ENCODE results near the gene AXIN2.

AXIN2 gene

DNA sequence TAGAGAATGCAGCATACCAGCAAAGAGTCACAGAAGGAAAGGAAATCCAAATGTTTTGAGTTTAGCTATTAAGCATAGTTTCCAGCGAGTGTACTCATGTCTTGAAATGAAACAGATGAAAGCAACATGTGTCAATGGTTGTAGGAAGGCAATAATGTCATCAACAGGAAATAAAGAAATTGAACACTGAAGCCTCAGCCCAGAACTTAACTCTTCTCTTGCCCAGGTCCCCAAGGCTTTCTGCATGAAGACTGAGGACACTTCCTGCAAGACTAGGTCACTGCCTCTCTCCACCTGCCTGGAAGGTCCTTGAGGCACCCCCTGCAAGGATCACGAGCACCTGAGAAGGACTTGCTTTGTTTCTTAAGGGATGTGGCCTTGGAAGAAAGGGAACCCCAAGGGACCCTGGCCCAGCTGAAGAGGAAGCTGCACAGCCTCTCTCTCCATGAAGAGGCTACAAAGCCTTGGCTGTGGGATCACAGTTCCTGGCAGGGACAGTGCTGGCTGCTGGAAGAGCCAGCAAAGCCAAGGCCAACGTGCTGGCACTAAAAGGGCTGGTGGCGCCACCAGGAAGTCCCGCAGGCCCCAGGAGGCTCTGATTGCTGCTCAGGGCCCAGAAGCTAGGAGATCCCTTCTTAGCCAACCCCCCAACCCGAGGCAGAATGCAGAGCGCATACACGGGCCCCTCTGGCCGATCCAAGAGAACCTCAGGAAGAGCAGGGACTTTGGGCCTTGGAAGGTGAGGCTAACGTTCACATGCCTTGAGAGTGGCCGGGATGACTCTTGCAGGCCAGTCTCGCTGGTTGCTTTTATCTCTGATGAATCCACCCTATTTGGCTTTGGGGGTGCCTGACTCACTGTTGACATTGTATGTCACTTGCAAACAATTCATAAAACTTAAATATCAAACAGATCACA is 23.4 kb upstream of the AXIN2 start:
- DNase-seq (ENCODE audit: low read depth in 2 of 2): no peak

DNA sequence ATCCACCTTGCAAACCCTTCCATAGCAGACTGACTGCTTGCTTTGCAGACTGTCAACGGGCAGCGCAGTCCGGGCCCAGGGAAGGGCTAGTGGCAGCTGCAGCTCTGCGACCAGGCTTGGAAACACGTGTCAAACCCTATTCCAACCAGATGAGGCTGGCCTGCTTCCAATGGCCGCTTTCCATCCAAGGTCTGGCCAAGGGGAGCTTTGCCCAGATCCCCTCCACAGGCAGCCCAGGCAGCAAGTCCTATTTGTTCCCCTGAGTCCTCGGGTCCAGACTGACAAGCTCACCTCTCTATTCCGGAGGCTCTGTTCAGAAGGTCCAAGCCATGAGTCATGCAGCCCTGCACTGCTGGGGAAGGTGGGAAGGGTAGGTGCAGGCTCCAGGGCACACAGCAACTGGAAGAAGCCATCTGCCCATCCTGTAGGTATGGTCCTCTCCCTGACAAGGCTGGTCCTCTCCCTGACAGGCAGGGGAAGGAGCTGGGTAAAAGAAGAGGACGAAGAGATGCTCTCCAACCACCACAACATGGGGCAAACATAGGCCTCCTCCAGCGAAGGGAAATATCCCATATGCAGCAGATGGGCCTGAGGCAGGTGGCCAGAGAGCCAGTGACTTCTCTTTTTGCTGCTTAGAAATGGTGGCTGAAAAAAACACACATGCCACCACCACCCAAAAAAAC is 22.6 kb upstream of the AXIN2 start:
- no peak for DNase-seq (ENCODE audit: low read depth in 2 of 2)

DNA sequence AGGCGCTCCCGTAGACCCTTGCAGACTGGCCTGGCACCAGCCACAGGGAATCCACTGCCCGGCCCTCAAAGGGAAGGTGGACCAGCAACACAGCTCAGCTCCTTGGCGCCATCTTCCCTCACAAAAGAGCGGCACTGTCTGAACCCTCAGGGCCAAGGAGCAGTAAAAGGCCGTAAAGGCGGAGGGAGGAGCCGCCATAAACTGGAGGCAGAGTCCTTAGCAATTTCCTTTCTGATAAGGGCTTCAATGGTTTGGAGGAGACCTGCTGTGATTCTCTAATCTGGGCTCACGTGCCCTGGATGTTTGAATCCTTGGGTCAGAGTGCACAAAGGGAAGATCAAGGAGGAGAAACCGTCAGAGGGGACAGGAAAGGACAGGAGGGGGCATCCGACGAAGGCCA is 15.5 kb upstream of the AXIN2 start:
- no peak for DNase-seq (ENCODE audit: low read depth in 2 of 2)

DNA sequence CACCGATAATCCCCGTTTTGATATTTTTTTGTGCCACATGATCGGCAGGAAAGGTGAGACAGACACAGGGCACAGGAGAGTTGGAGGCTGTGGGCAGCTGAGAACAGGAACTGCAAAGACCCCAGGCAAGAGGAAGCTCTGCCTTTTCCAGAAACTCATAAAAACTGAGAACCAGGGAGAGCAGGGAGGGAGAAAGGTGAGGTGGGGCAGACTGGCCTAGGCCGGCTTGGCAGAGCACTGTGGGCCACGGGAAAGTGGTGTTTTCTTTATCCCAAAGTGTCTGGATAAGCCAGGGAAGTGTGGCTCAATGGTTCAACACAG is 11.8 kb upstream of the AXIN2 start:
- DNase-seq (ENCODE audit: low read depth in 2 of 2): no peak

DNA sequence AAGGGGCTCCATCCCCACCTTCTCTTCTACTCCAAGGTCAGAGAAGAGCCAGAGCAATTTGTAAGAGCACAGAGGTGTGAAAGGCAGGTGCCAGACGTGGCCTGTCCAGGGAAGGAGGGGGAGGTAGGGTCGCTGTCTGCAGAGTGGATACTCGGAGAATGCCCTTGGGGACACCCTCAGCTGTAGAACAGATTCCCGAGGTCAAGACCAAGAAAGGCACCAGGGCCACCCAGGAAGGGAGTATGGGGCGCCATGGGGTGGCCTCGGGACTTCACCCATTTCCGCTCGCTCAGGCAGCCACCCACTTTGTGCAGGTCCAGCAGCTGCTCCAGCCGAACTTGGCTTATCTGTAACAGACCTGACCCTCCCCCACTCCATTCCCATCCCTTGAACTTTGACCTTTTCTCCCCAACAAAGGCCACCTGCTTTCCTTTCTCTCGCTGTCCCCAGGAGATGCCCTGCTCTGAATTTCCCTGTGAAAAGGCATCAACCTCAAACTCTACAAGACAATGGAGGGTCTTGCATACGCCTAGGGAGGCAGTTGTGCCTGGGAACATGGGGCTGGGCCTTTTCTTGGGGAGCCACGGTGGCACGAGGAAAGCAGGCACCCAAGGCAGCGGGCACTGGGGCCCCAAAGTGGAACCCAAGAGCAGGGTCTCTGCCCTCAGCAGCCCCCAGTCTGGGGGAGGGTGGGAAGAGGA is 11.3 kb upstream of the AXIN2 start:
- no peak for DNase-seq (ENCODE audit: low read depth in 2 of 2)

DNA sequence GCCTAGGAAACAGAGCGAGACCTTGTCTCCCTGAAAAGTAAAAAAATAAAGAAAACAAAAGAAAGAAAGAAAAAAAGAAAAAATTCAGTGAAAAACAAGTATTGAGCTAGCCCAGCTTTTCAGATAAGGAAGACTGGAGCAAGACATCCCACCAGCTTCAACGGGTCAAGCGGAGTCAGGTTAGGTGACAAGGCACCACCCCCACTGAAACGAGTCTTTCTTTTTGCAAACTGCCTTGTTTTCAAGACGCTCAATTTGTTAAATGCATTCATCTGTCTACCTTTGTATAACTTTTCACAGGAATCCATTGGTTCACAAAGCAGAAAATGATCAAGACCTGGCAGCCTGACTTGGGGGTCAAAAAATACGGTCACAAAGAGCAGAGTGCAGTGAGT is 10.7 kb upstream of the AXIN2 start:
- no peak for DNase-seq (ENCODE audit: low read depth in 2 of 2)

DNA sequence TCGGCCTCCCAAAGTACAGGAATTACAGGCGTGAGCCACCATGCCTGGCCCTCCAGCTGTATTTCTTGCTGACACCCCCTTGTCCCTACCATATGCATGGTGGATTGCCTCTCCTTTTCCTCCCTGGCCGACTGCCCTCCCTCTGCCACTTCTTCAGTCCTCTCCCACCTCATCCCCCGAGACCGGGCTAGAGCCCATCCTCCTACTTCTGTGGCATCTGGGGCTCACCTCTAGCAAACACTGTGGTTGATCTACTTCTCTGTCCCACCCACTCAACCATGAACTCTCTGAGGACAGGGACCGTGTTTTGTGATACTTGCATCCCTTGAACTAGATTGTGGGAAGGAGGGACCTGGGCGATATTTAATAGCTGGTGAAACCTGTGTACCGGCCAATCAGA is 7.5 kb upstream of the AXIN2 start:
- no peak for DNase-seq (ENCODE audit: low read depth in 2 of 2)

DNA sequence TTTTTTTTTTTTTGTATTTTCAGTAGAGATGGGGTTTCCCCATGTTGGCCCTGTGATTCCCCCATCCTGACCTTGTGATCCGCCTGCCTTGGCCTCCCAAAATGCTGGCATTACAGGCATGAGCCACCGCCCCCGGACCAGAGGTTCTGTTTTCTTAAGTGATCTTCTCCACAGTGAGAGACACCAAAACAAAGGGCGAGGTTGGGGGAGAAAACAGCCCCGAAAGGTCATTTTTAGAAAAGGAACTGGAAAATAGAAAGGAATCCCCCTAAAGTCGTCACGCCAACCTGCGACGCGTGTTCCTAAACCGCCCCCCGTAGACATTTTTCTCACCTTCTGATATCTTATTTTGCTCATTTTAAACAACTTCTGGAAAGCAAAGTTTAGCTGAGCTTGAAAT is 6.1 kb upstream of the AXIN2 start:
- DNase-seq (ENCODE audit: low read depth in 2 of 2): no peak

DNA sequence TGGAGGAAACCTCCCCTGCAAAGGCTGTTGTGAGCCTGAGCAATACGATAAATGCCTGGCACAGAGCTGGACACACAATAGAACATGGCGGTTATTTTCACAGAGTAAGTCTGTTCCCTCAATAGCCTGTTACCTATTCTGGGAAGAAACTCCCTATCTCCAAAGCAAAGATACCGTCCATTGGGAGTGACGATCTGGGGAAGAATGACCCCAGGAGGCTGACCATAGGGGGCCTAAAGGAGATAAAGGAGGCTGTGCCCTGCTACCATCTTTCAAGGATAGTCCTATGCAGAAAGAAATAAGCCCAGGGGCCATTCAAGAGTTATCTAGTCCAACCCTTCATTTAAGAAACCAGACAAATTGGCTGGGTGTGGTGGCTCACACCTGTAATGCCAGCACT is 4.1 kb upstream of the AXIN2 start:
- DNase-seq (ENCODE audit: low read depth in 2 of 2): no peak

DNA sequence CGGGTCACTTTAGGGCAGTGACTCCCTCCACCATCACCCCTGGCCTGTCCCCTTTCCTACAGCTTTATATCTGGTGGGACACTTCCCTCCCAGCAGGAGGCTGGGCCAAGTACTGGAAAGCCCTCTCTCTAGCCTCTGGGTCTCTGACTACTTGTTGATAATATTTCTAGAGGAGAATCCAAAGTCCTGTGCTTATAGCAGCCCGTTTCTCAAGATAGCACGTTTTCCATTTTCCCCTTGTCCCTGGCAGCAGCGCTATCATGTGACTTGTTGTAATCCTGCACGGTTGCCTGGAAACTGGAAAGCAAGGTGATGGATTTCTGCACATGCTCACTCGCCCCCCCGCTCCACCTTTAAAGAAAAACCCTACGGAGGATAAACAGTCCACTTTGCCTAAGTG is 3.3 kb upstream of the AXIN2 start:
- no peak for DNase-seq (ENCODE audit: low read depth in 2 of 2)

DNA sequence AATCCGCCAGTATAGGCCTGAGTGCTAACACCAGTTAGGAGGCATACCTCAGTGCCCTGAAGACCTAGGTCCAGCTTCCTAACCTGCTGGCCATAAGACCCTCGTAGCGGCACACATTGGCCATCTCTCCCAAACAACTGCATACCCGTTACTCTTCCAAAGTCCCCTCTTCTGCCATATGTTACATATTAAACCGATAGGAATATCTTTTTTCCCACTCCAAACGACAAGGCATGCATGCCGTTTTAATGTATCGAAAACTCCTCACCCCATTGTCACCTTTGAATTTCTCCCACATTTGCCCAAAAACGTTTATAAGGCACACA is 721 bp upstream of the AXIN2 start:
- DNase-seq (ENCODE audit: low read depth in 2 of 2): no peak

DNA sequence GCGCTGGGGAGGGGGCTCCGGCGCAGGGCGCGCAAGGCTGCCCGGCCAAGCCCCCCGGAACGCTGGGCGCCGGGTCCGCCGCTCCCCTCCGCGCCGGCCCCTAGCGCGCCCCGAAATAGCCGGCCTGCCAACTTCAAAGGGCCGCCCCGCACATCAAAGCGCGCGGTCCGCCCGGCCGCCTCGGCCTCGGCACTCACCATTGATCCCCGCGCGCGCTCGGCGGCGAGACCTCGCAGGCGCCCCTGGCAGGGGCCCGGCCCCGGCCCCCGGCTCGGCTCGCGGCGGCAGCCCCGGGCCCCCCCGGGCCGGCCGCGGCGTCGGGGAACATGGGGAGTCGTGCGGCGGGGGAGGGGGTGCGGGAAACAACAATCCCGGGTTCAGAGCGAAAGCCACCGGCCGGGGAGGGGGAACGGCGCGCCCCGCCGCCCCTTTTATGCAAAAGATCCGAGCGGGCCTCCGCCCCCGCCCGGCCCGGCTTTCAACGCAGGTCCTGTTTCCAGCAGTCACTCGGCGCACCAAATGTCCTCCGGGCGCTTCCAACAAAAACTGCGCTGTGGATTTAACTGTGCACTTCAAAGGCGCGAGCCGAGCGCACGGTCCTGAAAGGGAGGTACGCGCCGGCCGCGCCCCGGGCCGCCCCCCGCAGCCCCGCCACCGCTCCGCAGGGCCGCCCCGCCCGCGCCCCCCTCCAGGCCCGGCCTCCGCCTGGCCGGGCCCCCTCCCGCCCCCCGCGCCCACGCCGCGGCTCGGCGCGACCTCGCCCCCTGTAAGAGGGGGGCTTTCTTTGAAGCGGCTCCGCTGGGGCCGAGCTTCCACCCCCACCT is 608 bp downstream of the AXIN2 start:
- peak; percentile 32 to 57 for DNase-seq (ENCODE audit: low read depth in 2 of 2)

DNA sequence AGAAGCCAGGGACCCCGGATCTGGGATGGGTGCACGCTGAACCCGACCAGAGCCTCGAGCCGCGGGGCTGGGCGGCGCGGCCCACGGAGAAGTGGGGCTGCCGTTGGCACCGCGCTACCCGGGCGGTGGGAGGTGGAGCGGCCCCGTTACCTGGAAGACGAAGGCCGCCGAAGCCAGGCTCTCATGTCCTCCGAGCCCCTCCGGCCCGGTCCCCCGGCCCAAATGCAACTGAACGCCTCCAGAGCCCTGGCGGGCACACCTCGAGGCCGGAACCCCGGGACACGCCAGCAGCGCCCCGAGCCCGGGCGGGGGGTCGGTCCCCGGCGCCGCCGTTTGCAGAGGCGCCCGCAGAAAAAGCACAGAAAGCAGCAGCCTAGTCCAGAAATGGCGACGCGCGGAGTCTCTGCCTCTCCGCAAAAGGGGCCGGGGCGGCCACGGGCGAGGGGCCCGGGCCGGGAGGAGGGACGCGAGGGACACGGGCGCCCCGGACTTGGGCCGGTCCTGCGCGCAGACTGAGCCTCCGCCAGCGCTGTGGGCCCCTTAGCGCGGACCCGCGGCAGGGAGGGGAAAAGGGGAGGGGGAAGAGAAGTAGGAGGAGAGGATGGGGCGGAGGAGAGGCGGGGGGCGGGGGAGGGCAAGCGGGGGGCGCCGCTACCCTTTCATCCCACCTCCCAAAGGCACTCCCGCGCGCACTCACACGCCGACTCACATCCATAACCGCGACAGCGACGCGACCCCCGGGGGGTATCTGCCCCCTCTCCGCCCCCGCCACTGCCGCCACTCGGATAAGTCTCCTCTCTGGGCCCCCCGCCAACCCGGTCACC is 1.4 kb downstream of the AXIN2 start:
- no peak for DNase-seq (ENCODE audit: low read depth in 2 of 2)

DNA sequence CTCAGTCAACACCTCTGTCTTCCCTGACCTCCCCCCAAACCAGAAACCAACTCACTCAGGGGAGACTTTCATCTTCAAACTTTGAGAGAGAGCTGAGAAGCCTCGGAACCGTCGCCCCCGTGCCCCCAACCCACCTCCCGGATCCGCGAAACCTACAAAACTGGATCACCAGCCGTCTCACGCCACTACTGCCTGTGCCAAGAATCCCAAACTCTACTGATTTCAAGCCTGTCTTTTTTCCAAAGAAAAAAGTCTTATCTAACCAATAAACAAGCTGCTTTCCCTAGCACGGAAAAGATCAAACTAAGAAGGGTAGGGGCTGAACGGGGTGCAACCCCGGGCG is 2.0 kb downstream of the AXIN2 start:
- DNase-seq (ENCODE audit: low read depth in 2 of 2): no peak

DNA sequence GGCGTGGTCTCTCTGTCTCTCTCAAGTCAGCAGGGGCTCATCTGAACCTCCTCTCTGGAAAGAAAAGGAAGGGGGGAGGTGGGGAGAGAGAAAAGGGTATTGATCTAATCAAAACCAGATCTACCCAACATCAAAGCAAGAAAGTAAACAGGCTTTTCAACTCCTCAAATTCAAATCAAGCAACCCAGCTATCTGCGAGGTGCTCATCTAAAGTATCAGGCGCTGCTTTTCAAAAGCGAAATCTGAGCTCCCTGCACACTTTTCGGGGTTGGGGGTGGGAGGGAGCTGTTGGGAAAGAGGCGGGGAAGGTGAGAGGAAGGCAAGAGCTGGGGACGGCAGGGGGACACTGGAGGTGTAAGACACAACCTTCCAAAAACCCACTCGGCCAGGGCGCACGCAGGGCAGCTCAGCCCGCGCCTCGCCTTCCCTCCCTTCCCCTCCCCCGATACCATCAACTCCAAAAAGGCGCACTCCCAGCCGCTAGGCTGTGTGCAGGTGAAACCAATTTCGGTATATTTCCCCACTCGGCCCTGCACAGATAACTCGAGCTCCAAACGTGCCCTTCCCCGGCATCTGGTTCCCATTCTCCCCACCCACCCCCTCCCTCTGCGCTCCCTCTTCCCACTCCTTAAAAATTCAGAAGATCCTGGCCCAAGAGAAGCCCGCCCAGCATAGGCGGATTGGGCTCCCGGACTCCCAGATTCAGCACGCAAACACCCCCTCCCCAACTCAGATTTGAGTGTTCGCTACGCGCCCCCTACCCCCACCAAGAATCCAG is 2.6 kb downstream of the AXIN2 start:
- no peak for DNase-seq (ENCODE audit: low read depth in 2 of 2)

DNA sequence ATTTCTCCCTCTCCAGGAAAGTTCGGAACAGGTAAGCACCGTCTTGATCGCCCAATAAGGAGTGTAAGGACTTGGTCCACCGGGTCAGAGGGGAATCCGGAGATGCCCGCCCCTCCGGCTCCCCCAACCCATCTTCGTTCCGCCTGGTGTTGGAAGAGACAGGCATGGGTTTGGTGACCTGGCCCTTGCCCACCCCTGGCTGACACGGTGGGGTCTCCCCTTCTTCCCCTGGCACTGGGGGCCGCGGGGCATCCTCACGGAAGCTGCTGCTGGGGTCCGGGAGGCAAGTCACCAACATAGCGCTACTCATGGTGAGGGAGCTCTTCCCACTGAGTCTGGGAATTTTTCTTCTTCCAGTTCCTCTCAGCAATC is 3.2 kb downstream of the AXIN2 start:
- DNase-seq (ENCODE audit: low read depth in 2 of 2): no peak

DNA sequence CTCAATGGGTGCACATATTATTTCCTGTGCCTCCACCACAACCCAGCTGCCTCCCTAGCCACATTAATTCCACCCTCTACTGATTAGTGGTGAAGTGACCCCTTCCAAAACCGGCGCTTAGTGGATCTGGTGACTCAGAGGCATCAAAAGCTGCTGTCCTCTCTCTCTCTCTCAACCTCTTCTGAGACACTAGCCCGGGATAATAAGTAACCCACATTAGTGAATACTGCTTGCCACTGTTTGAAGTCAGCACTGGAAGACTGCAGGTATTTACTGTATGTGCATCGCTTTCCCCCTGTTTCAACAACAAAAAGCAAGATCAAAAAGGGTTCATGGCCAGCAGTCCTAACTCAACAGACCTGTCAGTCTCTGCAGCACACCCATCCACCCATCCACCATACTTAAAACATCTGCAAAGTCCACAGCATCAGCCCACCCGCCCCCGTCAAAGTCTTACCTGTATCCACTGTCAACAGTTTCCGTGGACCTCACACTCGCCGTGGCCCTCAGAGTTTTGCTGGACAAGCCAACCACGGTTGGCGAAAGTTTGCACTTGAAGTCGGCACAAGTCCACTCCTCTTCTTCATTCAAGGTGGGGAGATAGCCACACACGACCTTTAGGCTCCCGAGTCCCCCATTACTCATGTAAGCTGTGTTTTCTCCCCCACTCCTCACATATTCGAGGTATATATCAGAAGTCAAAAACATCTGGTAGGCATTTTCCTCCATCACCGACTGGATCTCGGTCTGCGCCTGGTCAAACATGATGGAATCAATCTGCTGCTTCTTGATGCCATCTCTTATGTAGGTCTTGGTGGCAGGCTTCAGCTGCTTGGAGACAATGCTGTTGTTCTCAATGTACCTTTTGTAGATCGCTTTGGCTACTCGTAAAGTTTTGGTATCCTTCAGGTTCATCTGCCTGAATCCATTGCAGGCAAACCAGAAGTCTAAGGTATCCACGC is 3.8 kb downstream of the AXIN2 start:
- DNase-seq (ENCODE audit: low read depth in 2 of 2): no peak

DNA sequence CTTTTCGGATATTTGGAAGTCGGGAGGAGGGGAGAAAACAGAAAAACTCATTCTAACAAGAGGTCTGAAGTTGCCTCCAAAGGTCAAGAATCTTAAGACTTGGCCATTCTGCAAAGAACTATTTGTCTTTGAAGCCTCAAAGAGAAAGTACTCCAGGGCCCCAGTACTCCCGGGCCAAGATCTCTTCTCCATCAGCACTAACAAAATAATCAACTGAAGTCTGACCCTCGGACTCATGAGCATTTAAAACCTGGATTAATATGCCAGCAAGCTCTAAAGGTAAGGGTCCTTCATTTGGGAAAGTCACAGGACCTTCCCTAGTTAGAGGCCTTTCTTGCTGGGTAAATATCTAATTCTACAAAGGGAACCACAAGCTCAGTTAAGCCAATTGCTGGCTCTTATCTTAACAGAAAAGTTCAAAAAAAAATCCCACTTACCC is 4.5 kb downstream of the AXIN2 start:
- DNase-seq (ENCODE audit: low read depth in 2 of 2): no peak

Measured in stimulated activated CD8-positive, alpha-beta memory T cell treated with anti-CD3 and anti-CD28 coated beads, Interleukin-7, amount 100 ng/mL, for 4 hours (primary cell).